Panc1 (cell line): ENCODE measurements around the gene TMEM50B. TPM values are rescaled to one million over a fixed set of nuclear protein-coding genes. Genes with fewer than 3 reads are reported as not detected.

ENCODE experiments used
- ATAC-seq: fragments of 200-7000 bp; cut with Tn5 transposase; 2 replicates; pipeline ENCODE4 v1.9.1; 2020; ENCODE audit warnings: mild to moderate bottlenecking, moderate library complexity
- BruUV-seq: library from RNA; stranded (reverse); fragments of 400-500 nt; replicated peaks from 2 replicates; lab custom pipeline; 2021; lab: Mats Ljungman, UMichigan
- CTCF ChIA-PET: fragments of 300-600 bp; sonication (Branson Sonifier 250); formaldehyde crosslinking; loops from one replicate; lab custom pipeline; 2022; ENCODE audit warnings: antibody characterized with exemption; lab: Charles Lee
- POLR2A ChIA-PET: fragments of 300-600 bp; sonication (Branson Sonifier 250); formaldehyde crosslinking; loops from one replicate; lab custom pipeline; 2022; ENCODE audit warnings: antibody characterized with exemption; lab: Charles Lee
- DNase-seq: peaks from one replicate; pipeline ENCODE4 v3.0.0-alpha.2; 2010; ENCODE audit warnings: low read depth, low spot score
- H3K27ac ChIP-seq: 2 replicates; pipeline ENCODE4 v1.5.1; 2011; ENCODE audit warnings: mild to moderate bottlenecking, low read length, inconsistent platforms
- H3K27me3 ChIP-seq: fragments of 200-500 bp; sonication (Bioruptor generic); 2 replicates; pipeline ENCODE4 v1.6.0; 2014; ENCODE audit warnings: low read length, inconsistent platforms; ENCODE audit not compliant: control insufficient read depth, insufficient read depth
- H3K36me3 ChIP-seq: fragments of 200-500 bp; sonication (Bioruptor generic); 2 replicates; pipeline ENCODE4 v1.5.1; 2014; ENCODE audit warnings: inconsistent platforms, mild to moderate bottlenecking, low read length, moderate library complexity; ENCODE audit not compliant: control insufficient read depth, insufficient read depth
- H3K4me1 ChIP-seq: 2 replicates; pipeline ENCODE4 v1.5.1; 2011; ENCODE audit warnings: inconsistent platforms, mild to moderate bottlenecking, low read length, moderate library complexity; ENCODE audit not compliant: control insufficient read depth, insufficient read depth
- H3K4me3 ChIP-seq, 2 experiments: 2 replicates each; pipeline ENCODE4 v1.5.1; 2011 to 2012; ENCODE audit warnings: low read depth in 2 of 2, low read length in 2 of 2, mild to moderate bottlenecking in 2 of 2, inconsistent platforms in 1 of 2, moderate library complexity in 1 of 2
- H3K9me3 ChIP-seq: fragments of 200-500 bp; sonication (Bioruptor generic); 2 replicates; pipeline ENCODE4 v1.5.1; 2014; ENCODE audit warnings: low read depth, mild to moderate bottlenecking, inconsistent platforms, low read length, moderate library complexity; ENCODE audit not compliant: control insufficient read depth, insufficient read depth
- POLR2AphosphoS5 ChIP-seq: IDR thresholded peaks from 2 replicates; pipeline ENCODE4 v1.6.1; 2012; ENCODE audit warnings: mild to moderate bottlenecking, low read depth, low read length, moderate library complexity
- REST ChIP-seq, 2 experiments: IDR thresholded peaks; 2 replicates each; pipeline ENCODE4 v1.6.1; 2011 to 2012; ENCODE audit warnings: low read depth in 2 of 2, control low read depth in 1 of 2, low read length in 1 of 2, mild to moderate bottlenecking in 1 of 2, moderate library complexity in 1 of 2; ENCODE audit not compliant: insufficient read depth in 1 of 2
- SIN3A ChIP-seq: IDR thresholded peaks from 2 replicates; pipeline ENCODE4 v1.6.1; 2012; ENCODE audit warnings: low read depth, mild to moderate bottlenecking, low read length, moderate library complexity, borderline replicate concordance; ENCODE audit not compliant: insufficient read depth
- TCF7L2 ChIP-seq: IDR thresholded peaks from 2 replicates; pipeline ENCODE4 v1.6.1; 2011; ENCODE audit warnings: mild to moderate bottlenecking, low read depth, low read length, inconsistent platforms
- in situ Hi-C: cut with HindIII; loops from 2 replicates; pipeline ENCODE4 v1.10.0; 2016; ENCODE audit warnings: low sequenced_read_pairs, low pct_unique_long_range_greater_than_20kb
- intact Hi-C: fragments of 100-400 bp; cut with micrococcal nuclease; formaldehyde crosslinking; loops from one replicate; pipeline ENCODE4 v1.10.0; 2022; ENCODE audit not compliant: unreplicated experiment
- total RNA-seq: library from RNA; stranded (reverse); gene quantifications from one replicate; pipeline ENCODE4 v1.2.1, GENCODE V29; 2021; ENCODE audit not compliant: unreplicated experiment
- TF ChIP-seq, protein P1 (sequence below): fragments of 450-650 bp; IDR thresholded peaks from 2 replicates; pipeline ENCODE4 v1.5.1; 2017; ENCODE audit warnings: mild to moderate bottlenecking

TMEM50B gene
- total RNA-seq, 1 experiment from 2014 or later, result 18.5 TPM

GRCh38 chr21:33505833-33506232 lies 26.1 kb upstream of the TMEM50B start:
- H3K27me3 ChIP-seq, result no peaks in the 10 kb centered on the region
- TF ChIP-seq REST (IDR thresholded peaks at IDR 0.05; ENCODE audit: insufficient read depth in 1 of 2, low read depth in 2 of 2, low read length in 1 of 2), result no peak
- TF ChIP-seq, protein P1, sequence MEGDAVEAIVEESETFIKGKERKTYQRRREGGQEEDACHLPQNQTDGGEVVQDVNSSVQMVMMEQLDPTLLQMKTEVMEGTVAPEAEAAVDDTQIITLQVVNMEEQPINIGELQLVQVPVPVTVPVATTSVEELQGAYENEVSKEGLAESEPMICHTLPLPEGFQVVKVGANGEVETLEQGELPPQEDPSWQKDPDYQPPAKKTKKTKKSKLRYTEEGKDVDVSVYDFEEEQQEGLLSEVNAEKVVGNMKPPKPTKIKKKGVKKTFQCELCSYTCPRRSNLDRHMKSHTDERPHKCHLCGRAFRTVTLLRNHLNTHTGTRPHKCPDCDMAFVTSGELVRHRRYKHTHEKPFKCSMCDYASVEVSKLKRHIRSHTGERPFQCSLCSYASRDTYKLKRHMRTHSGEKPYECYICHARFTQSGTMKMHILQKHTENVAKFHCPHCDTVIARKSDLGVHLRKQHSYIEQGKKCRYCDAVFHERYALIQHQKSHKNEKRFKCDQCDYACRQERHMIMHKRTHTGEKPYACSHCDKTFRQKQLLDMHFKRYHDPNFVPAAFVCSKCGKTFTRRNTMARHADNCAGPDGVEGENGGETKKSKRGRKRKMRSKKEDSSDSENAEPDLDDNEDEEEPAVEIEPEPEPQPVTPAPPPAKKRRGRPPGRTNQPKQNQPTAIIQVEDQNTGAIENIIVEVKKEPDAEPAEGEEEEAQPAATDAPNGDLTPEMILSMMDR, result no peak
- intact Hi-C loops (no loop called here), in situ Hi-C loops (no loop called here)
- no peak overlapping the region for H3K4me3 ChIP-seq
- no peaks in the 10 kb centered on the region for H3K9me3 ChIP-seq
- ChIA-PET POLR2A (interaction anchor here (0.6 kb wide), 1 partner anchor 83 kb away, joined by 9 read pairs; no protein-coding TSS in a partner anchor), CTCF (no interaction called here)
- BruUV-seq, result no TSS peak
- no peak overlapping the region for H3K27ac ChIP-seq
- H3K36me3 ChIP-seq, result peaks cover 7% of the 10 kb centered on the region
- DNase-seq (no peak), ATAC-seq (no peak)
- H3K4me1 ChIP-seq, result no peaks in the 10 kb centered on the region

DNA sequence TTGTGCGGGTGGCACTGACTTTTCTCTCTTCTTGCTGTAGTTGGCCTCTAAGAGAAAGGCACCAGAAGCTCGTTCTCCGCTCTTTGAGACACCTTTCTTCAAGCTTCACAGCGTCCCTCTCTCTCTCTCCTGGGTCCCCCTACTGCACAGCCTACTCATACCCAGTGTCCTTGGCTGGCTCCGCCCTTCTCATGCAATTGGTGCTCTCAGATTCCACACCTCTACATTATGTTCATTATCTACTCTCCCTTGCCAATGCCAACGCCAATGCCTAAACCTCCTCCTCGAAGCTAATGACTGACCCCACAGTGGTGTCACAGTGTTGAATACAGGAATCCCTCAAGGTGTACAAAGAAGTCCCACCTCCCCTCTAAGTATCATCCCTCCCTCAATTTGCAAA lies 16.6 kb upstream of the TMEM50B start:
- in situ Hi-C loops (no loop called here), intact Hi-C loops (no loop called here)
- no peaks in the 10 kb centered on the region for H3K9me3 ChIP-seq
- ChIA-PET CTCF (no interaction called here), POLR2A (no interaction called here)
- no peaks in the 10 kb centered on the region for H3K36me3 ChIP-seq
- H3K4me1 ChIP-seq, result no peaks in the 10 kb centered on the region
- no peak overlapping the region for H3K27ac ChIP-seq
- TF ChIP-seq REST (IDR thresholded peaks at IDR 0.05; ENCODE audit: insufficient read depth in 1 of 2, low read depth in 2 of 2, low read length in 1 of 2) (no peak), SIN3A (no peak), TCF7L2 (no peak), POLR2AphosphoS5 (no peak)
- TF ChIP-seq, protein P1, result no peak
- no peak overlapping the region for H3K4me3 ChIP-seq
- ATAC-seq, result no peak
- no TSS peak for BruUV-seq
- H3K27me3 ChIP-seq, result no peaks in the 10 kb centered on the region
- DNase-seq, result no peak
